D721Med (cell line): ENCODE measurements around the gene SYT13.

Experiments
- DNase-seq: peaks from one replicate; pipeline ENCODE4 v3.0.0; 2011; ENCODE audit warnings: low spot score; ENCODE audit not compliant: insufficient read length
- FAIRE-seq: peaks from 2 replicates; lab custom pipeline; 2011; peaks lifted over from hg19 to GRCh38; lab: Jason Lieb, UNC
- TF ChIP-seq, protein P1 (sequence below): IDR thresholded peaks from 2 replicates; pipeline ENCODE4 v1.5.1; 2012; ENCODE audit warnings: mild to moderate bottlenecking, control low read depth; ENCODE audit not compliant: insufficient read depth; ENCODE audit errors: missing control alignments

Gene SYT13

DNA sequence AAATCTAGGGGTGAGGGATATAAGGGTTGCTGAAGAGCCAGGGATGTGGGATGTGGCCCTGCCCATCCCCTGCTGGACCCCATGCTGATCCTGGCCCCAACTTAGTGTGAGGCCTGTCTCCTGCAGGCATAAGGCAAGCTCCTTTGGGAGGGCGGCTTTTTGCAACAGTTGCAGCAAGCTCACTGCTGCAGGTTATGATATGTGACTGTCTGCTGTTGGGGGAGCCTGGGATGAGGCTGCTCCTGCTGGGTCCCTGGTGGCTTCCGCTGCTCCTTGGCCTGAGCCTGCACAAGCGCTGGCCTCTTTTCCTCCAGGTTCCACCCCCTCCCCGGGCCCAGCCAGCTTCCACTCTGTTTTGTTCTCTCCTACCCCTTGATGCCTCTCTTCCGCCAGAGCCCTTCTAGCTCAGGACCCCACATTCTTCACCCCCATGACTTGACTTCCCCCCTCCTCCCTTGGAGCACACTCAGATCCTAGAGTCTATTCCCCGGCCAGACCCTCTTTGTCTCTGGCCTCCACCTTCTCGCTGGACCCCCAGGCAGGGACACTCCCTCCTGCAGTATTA lies 35.0 kb upstream of the SYT13 start:
- DNase-seq, result no peak
- TF ChIP-seq, protein P1, sequence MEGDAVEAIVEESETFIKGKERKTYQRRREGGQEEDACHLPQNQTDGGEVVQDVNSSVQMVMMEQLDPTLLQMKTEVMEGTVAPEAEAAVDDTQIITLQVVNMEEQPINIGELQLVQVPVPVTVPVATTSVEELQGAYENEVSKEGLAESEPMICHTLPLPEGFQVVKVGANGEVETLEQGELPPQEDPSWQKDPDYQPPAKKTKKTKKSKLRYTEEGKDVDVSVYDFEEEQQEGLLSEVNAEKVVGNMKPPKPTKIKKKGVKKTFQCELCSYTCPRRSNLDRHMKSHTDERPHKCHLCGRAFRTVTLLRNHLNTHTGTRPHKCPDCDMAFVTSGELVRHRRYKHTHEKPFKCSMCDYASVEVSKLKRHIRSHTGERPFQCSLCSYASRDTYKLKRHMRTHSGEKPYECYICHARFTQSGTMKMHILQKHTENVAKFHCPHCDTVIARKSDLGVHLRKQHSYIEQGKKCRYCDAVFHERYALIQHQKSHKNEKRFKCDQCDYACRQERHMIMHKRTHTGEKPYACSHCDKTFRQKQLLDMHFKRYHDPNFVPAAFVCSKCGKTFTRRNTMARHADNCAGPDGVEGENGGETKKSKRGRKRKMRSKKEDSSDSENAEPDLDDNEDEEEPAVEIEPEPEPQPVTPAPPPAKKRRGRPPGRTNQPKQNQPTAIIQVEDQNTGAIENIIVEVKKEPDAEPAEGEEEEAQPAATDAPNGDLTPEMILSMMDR, result no peak
- no peak for FAIRE-seq

DNA sequence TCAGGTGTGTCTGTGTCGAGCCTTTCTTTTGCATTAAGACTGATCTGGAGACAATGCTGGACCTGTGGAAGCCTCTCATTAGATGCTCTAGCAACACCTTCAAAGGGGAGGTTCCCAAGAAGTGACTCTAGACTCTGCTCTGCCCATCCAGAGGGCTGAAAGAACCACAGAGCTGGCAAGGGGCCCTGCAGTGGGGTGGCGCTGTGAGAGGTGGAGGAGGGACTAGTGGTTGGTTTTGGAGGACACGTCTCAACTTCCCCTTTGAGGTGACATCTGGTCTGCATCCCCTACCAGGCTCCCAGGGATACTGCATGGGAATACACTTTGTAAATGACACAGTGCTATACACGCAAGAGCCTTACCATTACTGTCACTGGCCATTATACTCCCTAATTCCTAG lies 34.2 kb upstream of the SYT13 start:
- DNase-seq (no peak), FAIRE-seq (no peak)
- TF ChIP-seq, protein P1, result no peak

DNA sequence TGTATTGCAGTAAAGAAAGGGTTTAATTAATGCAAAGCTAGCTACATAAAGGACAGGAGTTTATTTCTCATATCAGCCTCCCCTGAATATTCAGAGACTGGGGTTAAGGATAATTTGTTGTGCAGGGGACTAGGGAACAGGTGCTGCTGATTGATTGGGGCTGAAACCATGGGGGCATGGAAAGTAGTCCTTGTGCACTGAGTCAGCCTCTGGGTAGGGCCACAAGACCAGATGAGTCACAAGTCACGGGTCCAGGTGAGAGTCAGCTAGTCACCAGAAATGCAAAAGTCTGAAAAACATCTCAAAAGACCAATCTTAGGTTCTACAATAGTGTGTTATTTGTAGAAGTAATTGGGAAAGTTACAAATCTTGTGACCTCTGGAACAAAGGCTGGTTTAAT lies 32.9 kb upstream of the SYT13 start:
- DNase-seq (no peak), FAIRE-seq (no peak)
- TF ChIP-seq, protein P1, result no peak

DNA sequence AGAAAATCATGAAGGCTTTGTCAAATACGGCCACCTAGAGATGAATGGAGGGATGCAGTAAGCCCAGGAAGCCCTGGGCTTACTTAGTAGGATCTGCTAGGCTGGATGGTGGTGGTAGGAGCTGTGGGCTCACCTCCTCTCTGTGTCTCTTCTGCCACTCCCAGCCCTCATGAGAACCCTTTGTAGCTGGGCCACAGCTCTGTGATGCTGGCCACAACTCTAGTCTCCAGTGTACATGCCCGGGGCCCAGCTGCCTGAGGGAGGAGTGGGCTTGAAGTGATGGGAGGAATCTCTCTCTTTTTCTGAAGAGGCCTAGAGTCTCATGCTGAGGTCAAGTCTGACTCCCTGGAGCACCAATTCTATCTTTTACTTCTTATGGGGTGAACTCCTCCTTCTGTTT lies 32.4 kb upstream of the SYT13 start:
- DNase-seq, result no peak
- no peak for FAIRE-seq
- TF ChIP-seq, protein P1, result no peak

DNA sequence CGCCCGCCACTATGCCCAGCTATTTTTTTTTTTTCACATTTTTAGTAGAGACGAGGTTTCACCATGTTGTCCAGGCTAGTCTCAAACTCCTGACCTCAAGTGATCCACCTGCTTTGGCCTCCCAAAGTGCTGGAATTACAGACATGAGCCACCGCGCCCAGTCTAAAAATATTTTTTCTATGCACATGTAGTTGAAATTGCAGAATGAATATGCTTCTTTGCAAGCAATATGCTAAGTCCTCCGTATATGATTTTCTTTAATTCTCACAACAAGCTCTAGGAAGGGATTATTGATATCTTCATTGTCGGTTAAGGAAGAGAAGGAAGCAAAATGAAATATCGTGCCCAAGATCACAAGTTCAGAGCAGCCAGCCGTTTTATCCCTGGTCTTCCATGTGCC lies 30.1 kb upstream of the SYT13 start:
- FAIRE-seq, result no peak
- no peak for DNase-seq
- TF ChIP-seq, protein P1, result no peak

DNA sequence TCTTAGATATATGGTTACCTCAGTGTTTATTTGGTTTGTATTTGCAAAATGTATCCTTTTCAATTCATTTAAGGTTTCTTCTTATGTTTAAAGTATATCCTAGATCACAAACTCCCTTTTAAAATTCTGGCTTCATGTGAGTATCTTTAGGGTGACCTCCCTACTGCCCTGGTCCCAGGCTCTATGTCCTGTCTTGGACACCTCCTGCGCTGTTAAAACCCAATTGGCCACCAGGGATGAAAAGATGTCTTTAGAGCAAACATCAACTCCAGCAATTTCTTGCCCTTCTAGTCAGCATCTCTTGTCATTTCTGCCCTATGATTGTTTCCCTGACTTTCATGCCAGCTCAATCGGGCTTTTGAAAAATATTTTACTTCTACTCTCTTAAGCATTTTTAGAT lies 28.8 kb upstream of the SYT13 start:
- TF ChIP-seq, protein P1, result no peak
- no peak for DNase-seq
- no peak for FAIRE-seq

DNA sequence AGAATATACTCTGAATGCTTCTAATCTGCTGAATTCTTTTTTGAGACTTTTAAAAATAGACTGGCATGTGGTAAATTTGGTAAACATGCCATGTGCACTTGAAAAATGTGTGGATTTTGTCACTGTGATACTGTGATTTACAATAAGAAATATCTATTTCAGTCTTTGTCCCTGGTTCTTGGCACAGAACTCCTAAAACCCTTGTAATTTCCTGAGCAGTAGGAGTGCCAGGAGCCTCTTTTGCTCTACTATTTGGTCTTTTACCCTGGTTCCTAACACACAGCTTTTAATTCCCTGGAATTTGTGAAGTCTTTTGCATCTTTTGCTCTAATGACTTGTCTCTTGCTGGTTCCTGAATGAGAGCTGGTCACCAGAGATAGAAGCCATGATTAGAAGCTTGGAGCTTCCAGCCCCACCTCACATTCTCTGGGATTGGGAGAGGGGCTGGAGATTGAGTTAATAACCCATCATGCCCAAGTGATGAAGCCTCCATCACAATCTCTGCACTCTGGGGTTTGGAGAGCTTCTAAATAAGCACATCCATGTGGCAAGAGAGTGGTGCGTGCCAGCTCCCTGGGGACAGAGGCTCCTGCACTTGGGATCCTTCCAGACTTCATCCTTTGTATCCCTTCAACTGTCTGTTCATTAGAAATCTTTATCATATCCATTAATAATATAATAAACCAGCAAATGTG lies 27.2 kb upstream of the SYT13 start:
- no peak for DNase-seq
- TF ChIP-seq, protein P1, result no peak
- no peak for FAIRE-seq
